Body of pancreas (tissue), 4 donors: ENCODE data around the gene ADAMTS17. TPM values are rescaled to one million over a fixed set of nuclear protein-coding genes. Genes with fewer than 3 reads are reported as not detected.

Experiments used
- ATAC-seq: fragments of 150-250 bp; one replicate; pipeline ENCODE4 v1.9.1; 2016
- DNase-seq, 4 donors: peaks; one replicate each; pipeline ENCODE4 v3.0.0-alpha.2; 2019
- H3K27ac ChIP-seq, 4 donors: fragments of 200-600 bp; sonication (generic); 1 replicate in 3 of 4; 2 replicates in 1 of 4; pipeline versions ENCODE4 v1.5.1 to v1.6.1; 2016 to 2019; ENCODE audit warnings: mild to moderate bottlenecking in 1 of 4, mixed read lengths in 1 of 4, moderate library complexity in 1 of 4
- H3K27me3 ChIP-seq, 2 donors: fragments of 200-600 bp; sonication (generic); one replicate each; pipeline ENCODE4 v1.6.0; 2016; ENCODE audit warnings: mild to moderate bottlenecking in 1 of 2
- H3K36me3 ChIP-seq, 2 donors: fragments of 200-600 bp; sonication (generic); replicated peaks in 1 of 2; 2 replicates each; pipeline ENCODE4 v1.5.1; 2016; ENCODE audit warnings: low read depth in 2 of 2; ENCODE audit not compliant: insufficient read depth in 1 of 2
- H3K4me1 ChIP-seq: fragments of 200-600 bp; sonication (generic); one replicate; pipeline ENCODE4 v1.6.0; 2016
- H3K4me3 ChIP-seq, 2 donors: fragments of 200-600 bp; sonication (generic); 1 replicate in 1 of 2; 2 replicates in 1 of 2; pipeline ENCODE4 v1.5.1; 2016 to 2019
- H3K9me3 ChIP-seq, 3 donors: fragments of 200-600 bp; sonication (generic); 1 replicate in 2 of 3; 2 replicates in 1 of 3; pipeline ENCODE4 v1.5.1; 2016
- POLR2A ChIP-seq, 3 donors: fragments of 450-650 bp; IDR thresholded peaks; one replicate each; pipeline ENCODE4 v1.6.1; 2016; ENCODE audit warnings: antibody characterized with exemption in 3 of 3, mild to moderate bottlenecking in 2 of 3
- WGBS, 2 donors: methylation state at CpG; one replicate each; pipeline ENCODE4 v1.1.5; 2017; 5-methylcytosine and 5-hydroxymethylcytosine counted together
- intact Hi-C: fragments of 100-400 bp; cut with DNase I; formaldehyde crosslinking; loops from one replicate; pipeline ENCODE4 v1.15.1; 2023
- total RNA-seq, 2 donors: library from RNA; depleted of rRNA; stranded (reverse); fragments of >200 nt; gene quantifications; one replicate each; pipeline ENCODE4 v1.1.0, GENCODE V29; 2016
- TF ChIP-seq, protein P1 (sequence below), 7 experiments: fragments of 450-650 bp in 4 of 7; fragments of 200-600 bp in 3 of 7; sonication (generic) in 3 of 7; IDR thresholded peaks; one replicate each; pipeline ENCODE4 v1.5.1; 2016 to 2019; ENCODE audit warnings: antibody characterized with exemption in 7 of 7

ADAMTS17 gene
- total RNA-seq, 2 donors from 2014 or later: 24.6 to 26.0 TPM

DNA sequence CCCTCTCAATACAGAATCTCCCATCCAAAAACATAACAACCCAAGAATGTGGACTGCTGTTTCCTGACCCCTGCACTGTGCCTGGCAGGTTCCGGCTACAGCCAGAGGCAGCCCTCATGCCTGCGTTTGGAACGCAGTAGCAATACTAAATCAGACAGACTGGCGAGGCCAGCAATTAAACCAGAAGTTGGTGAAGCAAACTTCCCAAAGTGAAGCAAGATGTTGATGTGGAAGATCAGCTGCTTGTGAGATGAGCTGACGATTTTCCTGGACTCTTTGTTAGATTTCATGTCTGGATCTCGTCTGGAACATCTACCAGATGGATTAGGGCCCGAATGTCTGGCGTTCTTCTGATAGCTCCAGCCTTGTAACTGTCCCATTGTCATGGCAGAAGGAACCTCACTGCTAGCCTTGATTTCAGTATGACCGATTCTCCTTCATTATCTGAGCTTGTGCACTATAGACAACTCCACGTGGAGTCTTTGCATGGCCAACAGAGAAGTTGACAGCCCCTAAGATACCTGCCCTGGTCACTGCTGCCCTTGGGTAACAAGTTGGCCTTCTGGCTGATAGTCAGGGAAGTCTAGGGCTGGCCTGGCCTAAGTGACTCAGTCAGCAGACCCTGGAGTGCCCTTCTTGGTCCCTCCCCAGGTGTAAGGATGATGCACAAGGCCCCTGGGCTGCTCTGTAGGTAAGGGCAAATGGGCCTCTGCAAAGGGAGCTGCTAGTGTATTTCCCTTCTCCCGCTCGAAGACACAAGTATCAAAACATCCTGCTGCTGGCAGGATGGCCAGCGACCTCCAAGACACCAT lies 126.5 kb downstream of the ADAMTS17 start:
- WGBS, 2 donors: 72 to 80% methylated on average over 13 of the region's 13 CpGs
- H3K27me3 ChIP-seq: no peaks in the 10 kb centered on the region
- TF ChIP-seq POLR2A (IDR thresholded peaks at IDR 0.05): no peak
- TF ChIP-seq, protein P1, sequence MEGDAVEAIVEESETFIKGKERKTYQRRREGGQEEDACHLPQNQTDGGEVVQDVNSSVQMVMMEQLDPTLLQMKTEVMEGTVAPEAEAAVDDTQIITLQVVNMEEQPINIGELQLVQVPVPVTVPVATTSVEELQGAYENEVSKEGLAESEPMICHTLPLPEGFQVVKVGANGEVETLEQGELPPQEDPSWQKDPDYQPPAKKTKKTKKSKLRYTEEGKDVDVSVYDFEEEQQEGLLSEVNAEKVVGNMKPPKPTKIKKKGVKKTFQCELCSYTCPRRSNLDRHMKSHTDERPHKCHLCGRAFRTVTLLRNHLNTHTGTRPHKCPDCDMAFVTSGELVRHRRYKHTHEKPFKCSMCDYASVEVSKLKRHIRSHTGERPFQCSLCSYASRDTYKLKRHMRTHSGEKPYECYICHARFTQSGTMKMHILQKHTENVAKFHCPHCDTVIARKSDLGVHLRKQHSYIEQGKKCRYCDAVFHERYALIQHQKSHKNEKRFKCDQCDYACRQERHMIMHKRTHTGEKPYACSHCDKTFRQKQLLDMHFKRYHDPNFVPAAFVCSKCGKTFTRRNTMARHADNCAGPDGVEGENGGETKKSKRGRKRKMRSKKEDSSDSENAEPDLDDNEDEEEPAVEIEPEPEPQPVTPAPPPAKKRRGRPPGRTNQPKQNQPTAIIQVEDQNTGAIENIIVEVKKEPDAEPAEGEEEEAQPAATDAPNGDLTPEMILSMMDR (IDR thresholded peaks at IDR 0.05): no peak
- H3K36me3 ChIP-seq: no peaks in the 10 kb centered on the region
- ATAC-seq (peak; percentile 2), DNase-seq (no peak)
- intact Hi-C loops: no loop called here
- H3K4me1 ChIP-seq: peaks cover 52% of the 10 kb centered on the region
- no peaks in the 10 kb centered on the region for H3K9me3 ChIP-seq
- H3K27ac ChIP-seq: peak overlapping the region; percentile 65 to 86 (median 80)
- no peak overlapping the region for H3K4me3 ChIP-seq

- DNase-seq (peak in 1 of 4 donors; percentile 46), ATAC-seq (no peak)
- WGBS, 2 donors: 23 to 33% methylated on average over 11 of the region's 11 CpGs
- peaks cover 52% of the 10 kb centered on the region for H3K4me1 ChIP-seq
- H3K36me3 ChIP-seq: no peaks in the 10 kb centered on the region
- intact Hi-C loops: no loop called here
- H3K27me3 ChIP-seq: no peaks in the 10 kb centered on the region
- no peak for TF ChIP-seq POLR2A (IDR thresholded peaks at IDR 0.05)
- TF ChIP-seq, protein P1 (IDR thresholded peaks at IDR 0.05): no peak
- no peak overlapping the region for H3K4me3 ChIP-seq
- no peaks in the 10 kb centered on the region for H3K9me3 ChIP-seq
- H3K27ac ChIP-seq: no peak overlapping the region
These were observed 129.6 kb downstream of the ADAMTS17 start for GRCh38 chr15:100211855-100212850.

DNA sequence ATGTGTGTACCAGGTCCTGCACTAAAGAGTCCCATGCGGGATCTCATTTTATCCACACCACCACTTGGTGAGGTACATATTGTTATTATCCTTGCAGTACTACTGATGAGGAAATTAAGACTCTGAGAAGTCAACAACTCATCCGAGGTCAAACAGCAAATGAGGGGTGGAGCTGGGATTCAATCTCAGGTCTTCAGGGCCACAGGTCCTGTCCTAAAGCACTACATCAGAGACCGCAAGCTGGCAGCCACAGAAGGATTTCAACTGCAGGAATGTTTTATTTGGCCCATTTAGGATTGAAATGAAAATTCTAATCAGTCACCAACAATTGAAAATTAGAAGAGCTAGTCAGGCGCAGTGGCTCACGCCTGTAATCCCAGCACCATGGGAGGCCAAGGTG lies 131.4 kb downstream of the ADAMTS17 start:
- Histone ChIP-seq H3K27me3 (no peaks in the 10 kb centered on the region), H3K27ac (no peak overlapping the region), H3K4me3 (no peak overlapping the region), H3K4me1 (peaks cover 52% of the 10 kb centered on the region), H3K36me3 (no peaks in the 10 kb centered on the region), H3K9me3 (no peaks in the 10 kb centered on the region)
- no peak for DNase-seq
- WGBS, 2 donors: 87 to 95% methylated on average over 5 of the region's 5 CpGs
- no peak for TF ChIP-seq POLR2A (IDR thresholded peaks at IDR 0.05)
- TF ChIP-seq, protein P1 (IDR thresholded peaks at IDR 0.05): no peak
- intact Hi-C loops: no loop called here
- no peak for ATAC-seq

- H3K27me3 ChIP-seq: no peaks in the 10 kb centered on the region
- intact Hi-C loops: loop anchor here (10.0 kb wide), 1 partner anchor 126 kb away; no protein-coding TSS in a partner anchor
- TF ChIP-seq, protein P1 (IDR thresholded peaks at IDR 0.05): no peak
- TF ChIP-seq POLR2A (IDR thresholded peaks at IDR 0.05): no peak
- ATAC-seq: no peak
- no peak for DNase-seq
- no peaks in the 10 kb centered on the region for H3K9me3 ChIP-seq
- no peaks in the 10 kb centered on the region for H3K36me3 ChIP-seq
- peaks cover 54% of the 10 kb centered on the region for H3K4me1 ChIP-seq
- WGBS, 2 donors: 69 to 71% methylated on average over 13 of the region's 13 CpGs
- no peak overlapping the region for H3K4me3 ChIP-seq
- no peak overlapping the region for H3K27ac ChIP-seq
These were observed 132.7 kb downstream of the ADAMTS17 start for GRCh38 chr15:100208921-100209603.
